Activated naive CD4-positive, alpha-beta T cell treated with anti-CD3 and anti-CD28 coated beads, Interleukin-2, amount 50 U/mL, for 72 hours (primary cell): Measurements from ENCODE around the gene SCARF2. TPM values are rescaled to one million over a fixed set of nuclear protein-coding genes. Genes with fewer than 3 reads are reported as not detected.
"Not testable (repeated sequence)": the region's sequence is repeated elsewhere in the genome, so short reads cannot be mapped to it uniquely, and the experiment has no call there.

Source experiments
- ATAC-seq, 2 donors: fragments of 150-1000 bp; cut with Tn5 transposase; 2 replicates each; pipeline ENCODE4 v1.10.0; 2021; ENCODE audit warnings: mild to moderate bottlenecking in 2 of 2, moderate library complexity in 2 of 2
- DNase-seq, 2 donors: peaks; one replicate each; pipeline ENCODE4 v3.0.0; 2021 to 2022; ENCODE audit warnings: low spot score in 2 of 2
- H3K27ac Mint-ChIP-seq, 2 donors: one replicate each; pipeline ENCODE4 v1.8.0; 2022; ENCODE audit warnings: mild to moderate bottlenecking in 2 of 2, mixed read lengths in 2 of 2
- H3K36me3 Mint-ChIP-seq, 2 donors: one replicate each; pipeline ENCODE4 v1.8.0; 2022; ENCODE audit warnings: mixed read lengths in 2 of 2
- H3K9me3 Mint-ChIP-seq, 2 donors: one replicate each; pipeline ENCODE4 v1.8.0; 2022; ENCODE audit warnings: mixed read lengths in 2 of 2
- total RNA-seq, 2 donors: library from RNA; stranded (reverse); gene quantifications; one replicate each; pipeline ENCODE4 v1.2.3, GENCODE V29; 2022

The SCARF2 gene
- total RNA-seq, 2 donors from 2014 or later, result 0.23 to 0.91 TPM

- Mint-ChIP-seq H3K36me3 (peaks cover 13 to 24% of the 10 kb centered on the region in 2 donors), H3K9me3 (no peaks in the 10 kb centered on the region), H3K27ac (peak overlapping the region; percentile 62 to 95)
- ATAC-seq, result no peak
- no peak for DNase-seq
Measured at GRCh38 chr22:20464912-20465758, 27.5 kb upstream of the SCARF2 start.

GRCh38 chr22:20464096-20464614 is 26.5 kb upstream of the SCARF2 start:
- peak; percentile 91 to 94 for ATAC-seq
- Mint-ChIP-seq H3K27ac (peak overlapping the region; percentile 94 to 95), H3K9me3 (no peaks in the 10 kb centered on the region), H3K36me3 (peaks cover 13 to 24% of the 10 kb centered on the region in 2 donors)
- DNase-seq, result peak; percentile 31 to 66

- DNase-seq, result no peak
- H3K9me3 Mint-ChIP-seq, result no peaks in the 10 kb centered on the region
- H3K36me3 Mint-ChIP-seq, result peaks cover 13 to 24% of the 10 kb centered on the region in 2 donors
- H3K27ac Mint-ChIP-seq, result peak overlapping the region; percentile 94 to 95
- ATAC-seq, result peak; percentile 11 to 50
Measured at GRCh38 chr22:20463324-20464095, 25.9 kb upstream of the SCARF2 start.

GRCh38 chr22:20459862-20460261 is 22.2 kb upstream of the SCARF2 start:
- no peak for ATAC-seq
- DNase-seq, result no peak
- H3K27ac Mint-ChIP-seq, result no peak overlapping the region
- peaks cover 15 to 16% of the 10 kb centered on the region in 2 donors for H3K36me3 Mint-ChIP-seq
- H3K9me3 Mint-ChIP-seq, result no peaks in the 10 kb centered on the region

GRCh38 chr22:20459152-20459542 is 21.5 kb upstream of the SCARF2 start:
- no peak for ATAC-seq
- DNase-seq, result no peak
- peaks cover 9 to 13% of the 10 kb centered on the region in 2 donors for H3K36me3 Mint-ChIP-seq
- no peaks in the 10 kb centered on the region for H3K9me3 Mint-ChIP-seq
- peak overlapping the region in 1 of 2 donors; percentile 48 for H3K27ac Mint-ChIP-seq

GRCh38 chr22:20458530-20459151 is 21.0 kb upstream of the SCARF2 start:
- DNase-seq, result no peak
- Mint-ChIP-seq H3K27ac (no peak overlapping the region), H3K36me3 (peaks cover 4 to 8% of the 10 kb centered on the region in 2 donors), H3K9me3 (no peaks in the 10 kb centered on the region)
- no peak for ATAC-seq

GRCh38 chr22:20457506-20458240 is 20.0 kb upstream of the SCARF2 start:
- Mint-ChIP-seq H3K9me3 (no peaks in the 10 kb centered on the region), H3K36me3 (peaks cover 0 to 7% of the 10 kb centered on the region in 2 donors), H3K27ac (no peak overlapping the region)
- no peak for DNase-seq
- no peak for ATAC-seq

GRCh38 chr22:20456722-20457076 is 19.1 kb upstream of the SCARF2 start:
- peak in 1 of 2 donors; percentile 7 for ATAC-seq
- H3K9me3 Mint-ChIP-seq, result no peaks in the 10 kb centered on the region
- peaks cover 0 to 7% of the 10 kb centered on the region in 2 donors for H3K36me3 Mint-ChIP-seq
- DNase-seq, result no peak
- H3K27ac Mint-ChIP-seq, result peak overlapping the region in 1 of 2 donors; percentile 14

GRCh38 chr22:20456064-20456721 is 18.6 kb upstream of the SCARF2 start:
- no peaks in the 10 kb centered on the region for H3K9me3 Mint-ChIP-seq
- DNase-seq (peak; percentile 73 to 75), ATAC-seq (peak; percentile 91 to 93)
- H3K36me3 Mint-ChIP-seq, result peaks cover 0 to 7% of the 10 kb centered on the region in 2 donors
- peak overlapping the region; percentile 14 to 68 for H3K27ac Mint-ChIP-seq

GRCh38 chr22:20455709-20456063 is 18.1 kb upstream of the SCARF2 start:
- DNase-seq, result no peak
- ATAC-seq, result no peak
- Mint-ChIP-seq H3K9me3 (no peaks in the 10 kb centered on the region), H3K27ac (peak overlapping the region in 1 of 2 donors; percentile 14), H3K36me3 (peaks cover 0 to 7% of the 10 kb centered on the region in 2 donors)

- DNase-seq, result no peak
- no peak overlapping the region for H3K27ac Mint-ChIP-seq
Measured at GRCh38 chr22:20453222-20453621, 15.6 kb upstream of the SCARF2 start.

GRCh38 chr22:20451920-20452319 is 14.3 kb upstream of the SCARF2 start:
- no peaks in the 10 kb centered on the region for H3K9me3 Mint-ChIP-seq
- H3K27ac Mint-ChIP-seq, result no peak overlapping the region
- H3K36me3 Mint-ChIP-seq, result peaks cover 0 to 7% of the 10 kb centered on the region in 2 donors
- no peak for DNase-seq
- ATAC-seq, result no peak

More at GRCh38 chr22:20453222-20453621, 15.6 kb upstream of the SCARF2 start:
- ATAC-seq, result no peak
- H3K9me3 Mint-ChIP-seq, result no peaks in the 10 kb centered on the region
- peaks cover 0 to 7% of the 10 kb centered on the region in 2 donors for H3K36me3 Mint-ChIP-seq

GRCh38 chr22:20451129-20451778 is 13.6 kb upstream of the SCARF2 start:
- ATAC-seq, result not testable (repeated sequence)

GRCh38 chr22:20450551-20450906 is 12.9 kb upstream of the SCARF2 start:
- ATAC-seq (no peak), DNase-seq (no peak)
- Mint-ChIP-seq H3K36me3 (no peaks in the 10 kb centered on the region), H3K9me3 (no peaks in the 10 kb centered on the region), H3K27ac (no peak overlapping the region)

More at GRCh38 chr22:20451129-20451778, 13.6 kb upstream of the SCARF2 start:
- H3K27ac Mint-ChIP-seq, H3K36me3 Mint-ChIP-seq, H3K9me3 Mint-ChIP-seq, DNase-seq: not testable (repeated sequence)

- DNase-seq (no peak), ATAC-seq (no peak)
- H3K9me3 Mint-ChIP-seq, result no peaks in the 10 kb centered on the region
- no peaks in the 10 kb centered on the region for H3K36me3 Mint-ChIP-seq
- no peak overlapping the region for H3K27ac Mint-ChIP-seq
Measured at GRCh38 chr22:20449819-20450550, 12.4 kb upstream of the SCARF2 start.
